HEK293T (cell line): ENCODE results near the gene DAP.

Source experiments
- L3MBTL2 ChIP-seq: fragments of 450-650 bp; conservative IDR thresholded peaks from 2 replicates; pipeline ENCODE4 v1.6.1; 2016; ENCODE audit warnings: mild to moderate bottlenecking
- TARDBP ChIP-seq: fragments of 450-650 bp; IDR thresholded peaks from 2 replicates; pipeline ENCODE4 v1.6.1; 2016

GRCh38 chr5:10647640-10648039 lies 113.4 kb downstream of the DAP start:
- TF ChIP-seq L3MBTL2 (no peak), TARDBP (no peak)
